BE2C (cell line): ENCODE data around the gene PRRX1.

Experiments
- DNase-seq: peaks from one replicate; pipeline ENCODE4 v3.0.0-alpha.2; 2020
- H3K27me3 ChIP-seq: fragments of 250-450 bp; sonication (Bioruptor Pico); 2 replicates; pipeline ENCODE4 v1.5.1; 2020; ENCODE audit warnings: mild to moderate bottlenecking
- H3K36me3 ChIP-seq: fragments of 250-450 bp; sonication (Bioruptor Pico); 2 replicates; pipeline ENCODE4 v1.5.1; 2020; ENCODE audit warnings: mild to moderate bottlenecking
- H3K4me1 ChIP-seq: fragments of 250-450 bp; sonication (Bioruptor Pico); 2 replicates; pipeline ENCODE4 v1.5.1; 2020
- H3K4me3 ChIP-seq: 2 replicates; pipeline ENCODE4 v1.5.1; 2011; ENCODE audit warnings: low read depth, low read length
- H3K9me3 ChIP-seq: fragments of 250-450 bp; sonication (Bioruptor Pico); 2 replicates; pipeline ENCODE4 v1.5.1; 2020
- CTCF ChIP-seq: IDR thresholded peaks from 2 replicates; pipeline ENCODE4 v1.5.1; 2012; ENCODE audit warnings: mild to moderate bottlenecking, low read depth, low read length

Gene PRRX1

GRCh38 chr1:170725326-170725725, 61.4 kb downstream of the PRRX1 start:
- Histone ChIP-seq H3K4me3 (no peak overlapping the region), H3K4me1 (no peaks in the 10 kb centered on the region), H3K27me3 (no peaks in the 10 kb centered on the region), H3K36me3 (no peaks in the 10 kb centered on the region), H3K9me3 (no peaks in the 10 kb centered on the region)
- no peak for TF ChIP-seq CTCF
- DNase-seq = no peak

- DNase-seq = no peak
- H3K4me3 ChIP-seq = no peak overlapping the region
- H3K36me3 ChIP-seq = no peaks in the 10 kb centered on the region
- no peaks in the 10 kb centered on the region for H3K9me3 ChIP-seq
- no peaks in the 10 kb centered on the region for H3K4me1 ChIP-seq
- no peak for TF ChIP-seq CTCF
- no peaks in the 10 kb centered on the region for H3K27me3 ChIP-seq
Observed at GRCh38 chr1:170727963-170728362, 64.0 kb downstream of the PRRX1 start.

GRCh38 chr1:170729225-170730002, 65.5 kb downstream of the PRRX1 start:
- no peaks in the 10 kb centered on the region for H3K36me3 ChIP-seq
- H3K9me3 ChIP-seq = no peaks in the 10 kb centered on the region
- DNase-seq = no peak
- H3K4me3 ChIP-seq = no peak overlapping the region
- H3K4me1 ChIP-seq = no peaks in the 10 kb centered on the region
- H3K27me3 ChIP-seq = no peaks in the 10 kb centered on the region
- no peak for TF ChIP-seq CTCF

- Histone ChIP-seq H3K36me3 (no peaks in the 10 kb centered on the region), H3K27me3 (no peaks in the 10 kb centered on the region), H3K9me3 (no peaks in the 10 kb centered on the region), H3K4me1 (no peaks in the 10 kb centered on the region), H3K4me3 (no peak overlapping the region)
- no peak for DNase-seq
- no peak for TF ChIP-seq CTCF
Observed at GRCh38 chr1:170730014-170730413, 66.1 kb downstream of the PRRX1 start.

- DNase-seq = no peak
- Histone ChIP-seq H3K27me3 (no peaks in the 10 kb centered on the region), H3K4me3 (no peak overlapping the region), H3K4me1 (no peaks in the 10 kb centered on the region), H3K36me3 (no peaks in the 10 kb centered on the region), H3K9me3 (no peaks in the 10 kb centered on the region)
- TF ChIP-seq CTCF = no peak
Observed at GRCh38 chr1:170730438-170730837, 66.5 kb downstream of the PRRX1 start.

- TF ChIP-seq CTCF = no peak
- DNase-seq = no peak
- Histone ChIP-seq H3K27me3 (no peaks in the 10 kb centered on the region), H3K9me3 (no peaks in the 10 kb centered on the region), H3K4me1 (no peaks in the 10 kb centered on the region), H3K36me3 (no peaks in the 10 kb centered on the region), H3K4me3 (no peak overlapping the region)
Observed at GRCh38 chr1:170731566-170732251, 67.8 kb downstream of the PRRX1 start.
